Amygdala (tissue), 56 donors: Measurements from ENCODE around the gene CHCHD6.
A peak's percentile ranks its signal among the peaks of the same experiment; 100 is the strongest.

Experiments
- DNase-seq, 56 donors: peaks; one replicate each; lab custom pipeline; 2025; lab: John Stamatoyannopoulos, UW

CHCHD6 gene, protein sequence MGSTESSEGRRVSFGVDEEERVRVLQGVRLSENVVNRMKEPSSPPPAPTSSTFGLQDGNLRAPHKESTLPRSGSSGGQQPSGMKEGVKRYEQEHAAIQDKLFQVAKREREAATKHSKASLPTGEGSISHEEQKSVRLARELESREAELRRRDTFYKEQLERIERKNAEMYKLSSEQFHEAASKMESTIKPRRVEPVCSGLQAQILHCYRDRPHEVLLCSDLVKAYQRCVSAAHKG

DNA sequence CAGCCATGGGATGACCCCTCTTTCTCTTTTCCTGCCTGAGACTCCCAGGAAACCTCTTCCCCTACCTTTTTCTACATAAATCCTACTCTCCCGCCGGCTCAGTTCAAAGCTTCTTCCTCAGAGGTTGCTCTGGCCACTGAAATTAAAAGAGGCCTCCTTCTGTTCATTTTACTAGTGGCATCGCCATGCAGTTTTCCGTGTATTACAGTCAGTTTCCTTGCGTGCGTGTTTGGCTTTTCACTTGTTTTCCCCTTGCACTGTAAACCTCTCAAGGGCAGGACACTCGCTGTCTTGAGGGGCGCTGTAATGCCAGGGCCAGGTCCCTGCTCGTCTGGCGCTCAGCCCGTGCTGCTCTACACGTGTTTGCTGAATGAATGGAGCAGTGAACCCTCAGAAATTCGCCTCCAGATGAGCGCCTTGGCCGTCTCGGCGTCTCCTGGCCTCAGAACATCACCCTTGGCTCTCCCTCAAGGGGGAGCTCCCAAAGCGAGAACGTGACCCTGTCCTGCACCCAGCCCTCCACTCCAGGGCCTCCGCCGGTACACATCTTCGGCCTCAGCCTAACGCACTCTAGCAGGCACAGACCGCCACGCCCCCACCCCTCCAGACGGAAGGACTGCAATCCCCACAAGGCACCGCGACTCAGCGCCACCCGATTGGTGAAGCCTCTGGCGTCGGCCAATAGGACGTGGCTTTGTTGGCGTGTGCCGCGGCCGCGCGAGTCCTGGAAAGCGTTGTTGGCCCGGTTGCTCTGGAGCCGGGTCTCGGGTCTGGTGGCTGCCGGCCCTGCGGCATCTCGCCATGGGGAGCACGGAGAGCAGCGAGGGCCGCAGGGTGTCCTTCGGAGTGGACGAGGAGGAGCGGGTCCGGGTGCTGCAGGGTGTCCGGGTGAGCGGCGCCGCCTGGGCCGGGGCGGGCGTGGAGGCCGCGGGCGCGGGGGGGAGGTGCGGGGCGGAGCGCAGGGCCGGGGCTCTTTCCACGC lies at the start of gene CHCHD6:
Gene CHCHD6, plus strand, starts transcription at position 729 of the 982 bp plus-strand sequence. Its CDS starts 73 bp downstream, at position 802.
- peak; percentile 59 to 95 (median 90) for DNase-seq

DNA sequence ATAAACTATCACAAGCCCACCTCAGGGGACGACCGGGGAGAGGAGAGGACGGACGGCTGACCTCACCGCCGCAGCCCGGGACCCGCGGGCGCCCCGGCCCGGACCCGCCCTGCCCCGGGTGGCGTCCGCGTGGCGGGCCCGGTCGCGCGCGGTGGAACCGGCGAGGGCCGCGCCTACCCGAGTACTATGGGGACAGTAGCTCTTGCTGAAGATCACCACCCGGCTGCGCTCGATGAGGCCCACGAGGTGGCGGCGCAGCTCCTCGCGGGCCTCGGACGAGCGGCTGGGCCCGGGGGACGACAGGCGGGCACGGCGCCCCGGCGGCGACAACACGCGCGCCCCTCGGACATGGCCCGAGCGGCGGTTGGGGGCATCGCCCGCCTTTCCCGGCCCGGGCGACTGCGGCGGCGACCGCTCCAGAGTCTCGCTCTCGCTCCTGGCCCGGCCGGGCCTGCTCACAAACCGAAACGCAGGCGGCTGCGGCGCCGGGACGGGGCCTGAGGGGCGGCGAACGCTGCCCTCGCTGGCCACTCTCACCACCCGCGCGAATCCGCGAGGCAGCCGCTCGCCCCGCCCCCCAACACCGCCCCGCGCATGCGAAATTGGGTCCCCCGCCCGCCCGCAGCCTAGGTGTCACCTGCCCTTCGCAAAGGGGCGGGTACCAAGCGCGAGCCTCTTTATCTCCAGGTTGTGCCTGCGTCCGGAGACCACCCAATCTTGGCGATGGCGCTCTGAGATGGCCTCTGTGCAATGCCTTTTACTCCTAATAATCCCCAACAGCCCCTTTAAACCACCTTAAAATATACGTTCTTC lies 49.3 kb upstream of the CHCHD6 start, which contains the start of gene TXNRD3:
Gene TXNRD3, minus strand, starts transcription at position 554 of the 813 bp plus-strand sequence.
- DNase-seq = peak in 50 of 56 donors; percentile 24 to 82 (median 52)

DNA sequence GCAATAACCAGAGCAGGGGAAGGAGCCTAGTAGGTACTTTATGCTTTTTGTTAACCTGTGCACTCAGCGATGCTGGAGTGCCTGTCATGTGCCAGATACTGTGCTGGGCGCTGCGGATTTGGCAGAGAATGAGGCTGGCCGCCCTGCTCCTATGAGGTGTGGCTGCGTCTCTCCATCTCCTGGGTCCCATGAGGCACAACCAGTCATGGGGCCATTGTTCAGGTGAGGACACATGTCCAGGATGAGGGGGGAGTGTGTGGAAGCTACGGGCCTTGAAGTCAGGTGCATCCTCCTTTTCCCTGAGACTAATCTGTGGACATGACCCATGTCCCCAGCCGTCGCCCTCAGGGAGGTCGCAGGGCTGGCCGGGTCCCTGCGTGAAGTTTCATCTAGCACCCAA lies 48.2 kb upstream of the CHCHD6 start:
- DNase-seq = no peak

DNA sequence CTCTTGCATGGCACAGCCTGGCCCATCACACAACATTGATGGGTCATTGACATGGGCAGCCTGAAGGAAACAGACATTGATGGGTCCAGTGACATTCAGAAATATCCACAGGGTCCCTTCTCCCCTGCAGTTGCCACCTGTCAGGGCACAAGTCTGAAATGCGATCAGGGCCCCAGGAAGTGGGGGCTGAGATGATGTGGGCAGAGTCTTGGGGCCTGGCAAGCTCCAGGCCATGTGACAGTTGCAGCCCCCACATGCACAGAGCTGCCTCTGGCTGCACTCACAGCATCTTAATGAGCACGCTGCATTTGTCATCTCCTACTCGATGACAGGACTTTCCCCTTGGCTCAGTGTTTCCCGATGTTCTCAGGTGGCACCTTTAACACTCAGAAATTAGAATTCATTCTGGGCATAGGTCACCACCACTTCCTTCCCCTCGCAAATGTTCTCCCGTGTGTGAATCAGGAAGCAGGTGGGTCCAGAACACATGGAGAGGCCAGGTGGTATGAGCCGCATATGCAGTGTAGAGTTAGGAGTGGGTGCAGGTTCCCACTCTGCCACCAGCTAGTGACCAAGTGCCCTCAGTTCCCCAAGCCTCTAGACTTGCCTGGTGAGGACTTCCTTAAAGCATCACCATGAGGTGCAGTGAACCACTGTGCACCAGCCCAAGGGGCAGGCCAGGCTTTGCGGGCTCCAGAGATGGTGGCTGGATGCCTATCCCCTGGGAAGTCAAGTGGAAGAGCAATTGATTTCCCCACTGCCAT lies 47.5 kb upstream of the CHCHD6 start:
- no peak for DNase-seq

DNA sequence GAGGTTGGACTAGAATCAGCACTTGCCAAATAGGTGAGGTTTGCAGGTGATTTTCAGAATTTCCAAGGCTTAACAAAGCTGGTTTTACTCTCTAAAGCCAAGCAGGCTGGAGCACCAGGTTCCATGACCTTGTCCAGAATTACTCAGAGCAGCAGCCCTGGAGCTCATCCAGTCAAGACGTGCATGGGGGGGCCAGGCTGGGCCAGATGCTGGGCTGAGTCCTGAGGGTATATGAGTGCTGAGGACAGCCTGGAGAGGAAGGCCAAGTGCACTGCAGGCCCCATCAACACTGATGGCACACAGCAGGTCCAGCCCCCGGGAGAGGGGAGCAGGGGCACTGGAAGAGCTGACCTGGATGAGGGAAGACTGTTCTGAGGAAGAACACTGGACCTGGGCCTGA lies 46.1 kb upstream of the CHCHD6 start:
- no peak for DNase-seq

DNA sequence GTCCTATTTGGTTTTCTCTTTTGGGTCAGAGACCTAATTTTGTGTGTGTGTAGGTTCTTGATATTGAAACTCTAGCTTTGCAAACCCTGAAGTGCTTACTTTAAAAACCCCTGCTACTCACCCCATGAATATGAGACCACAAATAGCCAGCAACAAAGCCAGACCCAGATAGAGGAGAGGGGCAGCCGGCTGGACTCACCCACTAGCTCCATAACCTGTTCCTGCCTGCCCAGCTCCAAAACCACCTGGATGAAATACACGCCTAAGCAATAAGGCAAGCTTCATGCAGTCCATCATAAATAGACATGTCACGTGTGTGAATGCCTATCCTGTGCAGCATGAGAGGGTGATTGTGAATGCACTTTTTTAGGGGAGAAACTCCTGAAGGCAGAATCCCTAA lies 45.5 kb upstream of the CHCHD6 start:
- no peak for DNase-seq

DNA sequence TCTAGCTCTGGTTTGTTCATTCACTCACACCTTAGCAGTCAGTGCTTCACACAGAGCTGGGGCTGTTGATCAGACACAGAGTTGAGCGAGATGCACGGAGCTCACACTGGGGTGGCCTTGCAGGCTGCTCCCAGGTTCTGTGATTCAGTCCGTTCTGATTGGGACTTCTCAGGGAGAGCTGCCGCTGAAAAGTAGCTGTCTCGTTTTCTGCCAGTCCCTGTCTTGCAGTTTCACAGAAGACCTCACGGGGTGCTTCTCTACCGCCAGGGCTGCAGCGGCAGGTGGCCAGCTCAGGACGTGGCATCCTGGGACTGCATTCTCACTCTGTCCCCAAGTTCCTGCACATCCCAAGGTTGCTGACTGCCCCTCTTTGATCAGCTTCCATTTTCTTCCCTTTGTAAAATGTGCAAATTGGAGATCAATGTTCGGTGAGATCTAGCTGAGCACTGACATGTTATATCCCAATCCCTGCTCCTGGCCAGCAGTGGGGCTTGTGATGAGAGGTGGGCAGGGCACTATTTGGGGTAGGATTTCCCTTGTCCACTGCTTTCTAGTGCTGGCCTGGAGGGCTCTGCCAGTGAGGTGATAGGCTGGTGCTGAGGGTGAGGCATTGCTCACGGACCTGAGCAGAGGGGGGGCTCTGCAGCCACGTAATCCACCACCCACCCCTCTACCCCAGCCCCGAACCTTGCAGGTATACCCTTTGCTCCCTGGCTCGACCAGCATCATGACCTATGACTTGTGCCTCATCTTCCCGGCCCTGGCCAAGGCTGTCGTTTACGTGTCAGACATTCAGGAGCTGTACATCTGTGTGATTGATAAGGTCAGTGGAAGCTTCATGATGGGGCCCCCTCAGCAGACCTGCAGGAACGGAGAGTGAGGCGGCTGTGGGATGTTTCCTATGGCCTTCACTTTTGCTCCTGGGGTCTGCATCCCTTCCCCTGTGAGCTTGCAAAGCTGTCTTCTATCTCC lies 43.8 kb upstream of the CHCHD6 start:
- DNase-seq = no peak

DNA sequence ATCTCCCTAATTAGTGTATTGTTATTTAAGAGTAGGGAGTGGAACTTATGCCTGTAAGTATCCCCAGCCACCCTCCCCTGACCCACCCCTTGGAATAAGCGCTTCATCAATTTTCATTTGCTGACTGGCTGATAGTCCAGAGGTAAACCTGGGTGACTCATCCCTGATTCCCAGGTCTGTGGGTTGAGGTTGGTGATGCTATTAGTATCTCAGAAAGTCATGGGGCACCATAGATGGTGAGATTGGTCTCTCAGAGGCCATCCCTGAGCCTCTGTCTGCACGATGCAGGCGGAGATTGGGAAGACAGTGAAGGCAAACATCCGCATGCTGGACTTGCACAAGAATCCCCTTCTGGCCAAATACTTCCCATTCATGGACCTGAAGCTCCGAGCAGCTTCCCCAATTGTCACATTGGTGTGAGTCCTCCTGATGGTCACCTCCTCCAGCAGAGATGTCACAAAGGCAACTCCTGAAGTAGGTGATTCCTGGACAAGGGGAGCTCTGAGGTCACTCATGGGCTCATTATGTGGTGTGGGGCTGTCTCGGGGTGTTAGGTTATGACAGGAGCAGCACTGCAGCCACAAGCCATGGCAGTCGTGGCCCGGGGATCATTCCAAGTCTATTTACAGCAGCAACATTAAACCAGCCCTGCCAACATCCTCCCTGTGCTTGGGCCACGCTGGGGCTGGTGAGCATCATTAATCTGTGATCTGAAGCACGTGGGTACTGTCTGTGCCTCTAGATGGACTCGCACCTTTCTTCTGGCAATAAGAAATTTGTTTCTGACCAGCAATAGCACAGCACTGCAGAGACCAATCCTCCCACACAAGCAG lies 42.3 kb upstream of the CHCHD6 start:
- DNase-seq = no peak

DNA sequence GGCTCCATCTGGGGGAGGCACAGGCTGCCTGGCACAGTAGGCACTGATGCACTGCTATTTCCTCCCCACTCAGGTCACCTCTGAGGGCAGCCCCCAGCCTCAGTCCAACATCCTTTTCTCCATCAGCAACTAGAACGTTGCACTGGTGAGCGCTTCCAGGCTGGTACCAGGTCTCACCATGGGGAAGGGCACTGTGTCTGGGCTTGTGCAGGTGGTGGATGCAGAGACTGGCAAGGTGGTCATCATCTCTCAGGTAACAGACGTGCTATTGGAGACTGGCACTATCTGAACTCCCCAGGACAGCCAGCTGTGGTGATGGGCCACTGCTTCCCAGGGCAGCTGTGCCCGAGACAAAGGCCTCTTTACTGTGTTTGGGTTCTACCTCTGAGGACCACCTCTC lies 40.8 kb upstream of the CHCHD6 start:
- DNase-seq = no peak

DNA sequence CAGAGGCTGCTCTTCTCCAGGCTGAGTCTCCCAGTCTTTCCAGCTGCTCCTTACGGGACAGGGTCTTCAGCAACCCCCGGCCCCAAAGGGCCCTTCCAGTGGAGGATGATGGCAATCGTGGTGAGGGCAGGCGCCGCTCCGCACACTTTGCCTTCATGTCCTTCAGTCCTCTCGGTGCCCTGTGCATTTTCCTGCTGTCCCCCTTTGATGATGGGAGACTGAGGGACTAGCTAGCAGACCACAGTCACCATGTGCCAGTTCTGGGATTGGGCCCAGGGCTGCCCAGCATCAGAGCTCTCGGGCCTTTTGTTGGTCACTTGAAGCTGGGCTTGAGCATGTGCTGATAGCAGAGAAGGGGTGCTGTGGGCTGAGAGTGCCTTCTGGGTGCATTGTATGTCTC lies 40.3 kb upstream of the CHCHD6 start:
- no peak for DNase-seq

DNA sequence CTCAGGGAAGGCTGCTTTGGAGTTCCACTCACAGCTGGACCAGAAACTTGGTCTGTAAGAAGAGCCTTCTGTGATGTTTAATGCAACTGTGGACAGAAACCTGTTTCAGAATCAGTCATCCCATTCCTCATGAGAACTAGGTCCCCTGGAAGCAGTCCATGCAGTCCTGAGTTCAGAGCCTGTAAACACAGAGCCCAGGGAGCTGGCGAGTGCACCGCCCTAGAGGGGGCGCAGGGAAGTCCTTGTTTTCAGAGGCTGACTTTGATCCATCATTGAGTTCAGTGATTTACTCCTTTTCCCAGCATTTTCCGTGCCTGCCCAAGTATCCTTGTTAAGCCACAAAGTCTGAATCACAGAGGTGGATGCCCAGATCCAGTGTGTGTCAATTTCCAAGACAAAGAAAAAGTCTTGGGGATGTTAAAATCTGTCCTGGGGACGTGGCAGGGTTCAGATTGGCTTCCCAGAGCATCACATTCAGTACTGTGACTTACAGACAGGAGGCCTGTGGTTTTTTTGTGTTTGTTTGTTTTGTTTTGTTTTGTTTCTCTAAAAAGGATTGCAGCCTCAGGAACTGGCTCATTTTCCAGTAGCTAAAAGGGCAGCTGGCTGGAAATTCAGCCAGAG lies 39.3 kb upstream of the CHCHD6 start:
- no peak for DNase-seq

DNA sequence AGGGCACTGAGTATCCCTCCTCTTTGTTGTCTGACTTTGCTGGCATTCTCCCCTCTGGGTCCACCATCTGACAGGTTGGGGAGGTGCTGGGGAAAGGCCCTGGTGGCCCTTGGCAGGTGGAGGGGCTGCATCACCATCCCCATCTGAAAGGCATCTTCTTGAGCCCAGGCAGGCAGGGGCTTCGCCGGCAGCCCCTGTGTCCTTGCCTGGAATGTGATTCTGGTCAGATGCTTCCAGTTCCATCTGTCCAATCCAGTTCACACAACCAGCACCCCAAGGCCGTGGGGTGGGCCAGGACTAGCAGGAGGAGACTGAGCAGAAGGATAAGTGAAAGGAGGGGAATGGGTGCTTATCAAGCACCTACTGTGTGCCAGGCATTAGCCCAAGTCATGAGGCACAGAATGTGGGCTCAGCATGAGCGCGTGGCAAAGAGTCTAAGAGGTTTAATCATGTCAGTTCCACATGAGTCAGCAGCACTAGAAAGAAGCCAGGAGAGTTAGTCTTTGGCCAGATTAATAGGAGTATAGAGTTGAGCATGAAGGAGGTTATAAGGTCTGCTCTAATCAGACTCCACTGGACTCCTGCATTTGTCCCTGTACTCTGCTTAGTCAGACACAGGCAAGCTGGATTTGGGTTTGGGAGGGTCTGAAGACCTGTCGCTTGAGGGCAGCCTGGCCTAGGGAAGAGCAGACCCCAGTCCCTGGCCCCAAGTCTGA lies 38.7 kb upstream of the CHCHD6 start:
- DNase-seq = no peak

DNA sequence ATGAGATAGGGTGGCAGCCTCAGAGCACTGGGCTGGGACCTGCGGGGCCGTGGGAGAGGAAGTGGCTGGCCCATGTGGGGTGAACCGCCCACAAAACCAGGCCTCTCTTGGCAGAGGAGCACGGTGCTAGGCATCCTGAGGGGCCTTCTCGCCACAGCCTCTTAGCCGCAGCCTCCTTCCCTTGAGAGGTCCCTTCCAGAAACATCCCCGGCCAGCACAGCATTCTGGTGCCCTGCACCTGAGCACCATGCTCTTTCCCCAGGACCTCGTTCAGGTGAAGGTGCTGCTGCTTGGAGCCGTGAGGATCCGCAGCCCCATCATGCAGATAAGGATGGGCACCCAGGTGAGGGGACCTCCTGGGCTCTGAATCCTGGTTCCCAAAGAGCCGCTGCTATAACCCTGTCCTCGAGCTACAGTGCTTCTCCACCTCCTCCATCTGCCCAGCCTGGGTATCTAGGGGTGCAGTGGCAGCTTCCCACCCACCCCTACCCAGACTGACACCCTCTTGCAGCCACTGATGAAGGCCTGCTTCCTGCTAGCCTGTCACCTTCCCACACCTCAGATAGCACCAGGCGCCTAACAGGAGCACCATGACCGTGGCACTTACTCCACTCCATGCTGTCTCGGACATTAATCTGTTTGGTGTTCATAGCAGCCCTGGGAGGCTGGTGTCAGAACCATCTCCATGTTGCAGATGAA lies 37.9 kb upstream of the CHCHD6 start:
- DNase-seq = no peak

DNA sequence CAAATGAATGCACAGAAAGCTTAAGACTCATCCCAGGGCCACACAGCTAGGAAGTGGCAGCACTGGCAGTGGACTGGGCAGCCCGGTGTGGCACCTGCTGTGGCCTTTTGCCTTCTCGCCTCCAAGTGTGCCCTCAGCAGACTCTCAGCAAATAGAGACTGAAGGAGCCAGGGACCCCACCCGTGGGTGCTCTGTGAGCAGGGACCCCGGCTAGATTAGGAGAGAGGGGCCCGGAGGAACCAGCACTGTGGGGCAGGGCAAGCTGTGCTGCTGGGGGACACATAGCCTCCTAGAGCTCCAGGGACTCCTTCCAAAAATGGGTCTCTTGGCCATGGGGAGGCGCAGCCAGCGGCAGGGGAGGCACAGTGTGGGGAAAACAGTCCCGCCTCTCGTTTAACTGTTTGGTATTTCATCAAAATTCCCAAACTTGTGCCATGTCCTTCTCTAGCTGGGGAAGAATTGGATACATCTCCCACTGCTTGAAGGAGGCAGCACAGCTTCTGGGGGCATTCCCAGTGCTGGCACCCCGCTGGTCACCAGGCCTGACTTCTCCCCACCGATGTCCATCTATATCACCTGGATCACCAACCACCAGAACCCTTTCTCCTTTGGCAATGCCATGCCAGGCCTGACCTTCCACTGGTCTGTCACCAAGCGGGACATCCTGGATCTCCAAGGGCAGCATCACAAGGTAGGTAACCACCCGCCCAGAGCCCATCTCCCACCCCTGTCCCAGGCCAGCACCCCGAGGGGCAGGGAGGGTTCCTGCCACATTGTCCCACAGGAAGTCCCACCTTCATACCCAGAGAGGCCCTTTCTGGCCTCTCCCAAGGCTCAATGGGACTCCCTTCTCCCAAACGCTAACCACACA lies 37.1 kb upstream of the CHCHD6 start:
- no peak for DNase-seq
